Activated T-helper 2 cell treated with anti-CD3 and anti-CD28 coated beads, Interferon-gamma antibody, Interleukin-2, Interleukin-4, amounts not matched to agents 10 μg/mL and 5 μg/mL and 100 μg/mL, durations not matched to agents 14 hours and 24 hours and 36 hours (primary cell): Measurements from ENCODE around the gene APOOL. TPM values are rescaled to one million over a fixed set of nuclear protein-coding genes. Genes with fewer than 3 reads are reported as not detected.
"Not testable (repeated sequence)": the region's sequence is repeated elsewhere in the genome, so short reads cannot be mapped to it uniquely, and the experiment has no call there.

Experiments used
- DNase-seq: peaks from one replicate; pipeline ENCODE4 v3.0.0; 2021; ENCODE audit warnings: low spot score
- H3K27ac Mint-ChIP-seq: one replicate; pipeline ENCODE4 v1.8.0; 2021; ENCODE audit warnings: mixed read lengths
- H3K27me3 Mint-ChIP-seq: one replicate; pipeline ENCODE4 v1.8.0; 2021; ENCODE audit warnings: low read depth, mixed read lengths
- H3K36me3 Mint-ChIP-seq: one replicate; pipeline ENCODE4 v1.8.0; 2021; ENCODE audit warnings: low read depth, mixed read lengths
- H3K4me1 Mint-ChIP-seq: one replicate; pipeline ENCODE4 v1.8.0; 2021; ENCODE audit warnings: low read depth, mixed read lengths
- H3K4me3 Mint-ChIP-seq: one replicate; pipeline ENCODE4 v1.8.0; 2021; ENCODE audit warnings: low read depth, mild to moderate bottlenecking, moderate library complexity, mixed read lengths
- H3K9me3 Mint-ChIP-seq: one replicate; pipeline ENCODE4 v1.8.0; 2021; ENCODE audit warnings: mixed read lengths
- intact Hi-C: fragments of 100-400 bp; cut with micrococcal nuclease; formaldehyde crosslinking; loops from one replicate; pipeline ENCODE4 v1.15.1; 2023
- total RNA-seq: library from RNA; stranded (reverse); gene quantifications from 2 replicates; pipeline ENCODE4 v1.2.3, GENCODE V29; 2022

APOOL gene, protein sequence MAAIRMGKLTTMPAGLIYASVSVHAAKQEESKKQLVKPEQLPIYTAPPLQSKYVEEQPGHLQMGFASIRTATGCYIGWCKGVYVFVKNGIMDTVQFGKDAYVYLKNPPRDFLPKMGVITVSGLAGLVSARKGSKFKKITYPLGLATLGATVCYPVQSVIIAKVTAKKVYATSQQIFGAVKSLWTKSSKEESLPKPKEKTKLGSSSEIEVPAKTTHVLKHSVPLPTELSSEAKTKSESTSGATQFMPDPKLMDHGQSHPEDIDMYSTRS
- total RNA-seq: 19.9 and 20.0 TPM in 2 replicates

DNA sequence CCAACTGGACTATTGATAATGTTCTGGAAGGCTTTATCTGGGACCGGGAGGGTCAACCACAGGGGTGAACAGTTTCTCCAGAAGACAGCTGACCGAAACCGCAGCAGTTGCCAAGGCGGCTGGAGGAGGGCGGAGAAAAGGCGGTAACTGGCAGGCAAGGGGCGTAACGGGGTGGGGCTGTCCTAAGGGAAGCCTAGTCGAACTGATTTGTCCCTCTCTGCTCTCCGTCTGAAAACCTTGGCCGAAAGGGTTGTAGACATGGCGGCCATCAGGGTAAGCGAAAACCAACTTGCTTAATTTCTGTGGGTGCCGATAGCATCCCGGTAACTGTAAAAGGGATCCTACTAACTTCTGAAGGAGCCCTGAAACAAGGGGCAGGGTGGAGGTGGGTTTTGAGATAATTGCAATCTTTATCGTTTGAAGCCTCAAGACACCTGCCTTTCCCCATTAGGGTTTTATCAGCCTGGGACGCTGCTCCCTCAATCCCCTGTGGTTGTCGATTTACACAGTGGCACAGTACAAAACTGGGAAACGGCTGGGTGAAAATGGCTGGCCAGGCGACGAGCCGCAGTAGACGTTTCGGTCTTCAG is at the start of gene APOOL:
TSS of gene APOOL (plus strand) at position 223 of the 590 bp plus-strand sequence. CDS start at position 259, 36 bp downstream.
- Mint-ChIP-seq H3K4me1 (peaks cover 5% of the 10 kb centered on the region), H3K36me3 (no peaks in the 10 kb centered on the region), H3K9me3 (no peaks in the 10 kb centered on the region), H3K27ac (peak within 1 kb of the TSS; percentile 76), H3K4me3 (peak within 1 kb of the TSS; percentile 87), H3K27me3 (no peaks in the 10 kb centered on the region)
- DNase-seq: peak; percentile 75
- intact Hi-C loops: no loop called here

DNA sequence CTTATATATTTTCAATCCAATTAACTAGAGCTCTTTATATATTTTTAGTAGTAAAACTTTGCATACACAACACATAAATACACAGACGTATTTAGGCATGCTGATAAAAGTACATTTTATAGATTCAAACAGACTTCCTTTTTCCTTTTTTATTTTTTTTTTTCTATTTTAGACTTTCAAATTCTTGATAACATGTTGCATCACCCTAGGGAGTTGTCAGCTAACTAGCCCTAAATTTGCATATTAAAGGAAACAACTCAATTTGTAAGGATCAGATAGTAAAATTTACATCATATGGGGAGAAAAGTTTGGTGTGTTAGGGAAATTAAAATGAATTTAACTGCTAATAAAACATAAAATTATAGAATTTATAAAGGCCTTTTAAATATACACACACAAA is 47.4 kb upstream of the APOOL start:
- intact Hi-C loops: no loop called here
- DNase-seq: no peak
- H3K27ac Mint-ChIP-seq: no peak overlapping the region
- H3K27me3 Mint-ChIP-seq: no peaks in the 10 kb centered on the region
- H3K36me3 Mint-ChIP-seq: no peaks in the 10 kb centered on the region
- H3K4me1 Mint-ChIP-seq: no peaks in the 10 kb centered on the region
- no peaks in the 10 kb centered on the region for H3K9me3 Mint-ChIP-seq
- H3K4me3 Mint-ChIP-seq: no peak overlapping the region

DNA sequence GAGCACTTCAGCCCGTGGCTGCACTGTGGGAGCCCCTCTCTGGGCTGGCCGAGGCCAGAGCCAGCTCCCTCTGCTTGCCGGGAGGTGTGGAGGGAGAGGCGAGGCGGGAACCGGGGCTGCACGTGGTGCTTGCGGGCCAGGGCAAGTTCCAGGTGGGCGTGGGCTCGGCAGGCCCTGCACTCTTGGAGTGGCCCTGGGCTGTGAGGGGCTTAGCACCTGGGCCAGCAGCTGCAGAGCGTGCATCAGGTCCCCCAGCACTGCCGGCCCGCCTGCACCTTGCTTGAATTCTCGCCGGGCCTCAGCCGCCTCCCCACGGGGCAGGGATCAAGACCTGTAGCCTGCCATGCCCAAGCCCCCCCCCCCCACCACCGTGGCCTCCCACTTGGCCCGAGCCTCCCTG is 28.9 kb upstream of the APOOL start:
- Mint-ChIP-seq H3K27ac (no peak overlapping the region), H3K36me3 (no peaks in the 10 kb centered on the region), H3K4me1 (no peaks in the 10 kb centered on the region), H3K4me3 (no peak overlapping the region), H3K27me3 (no peaks in the 10 kb centered on the region), H3K9me3 (no peaks in the 10 kb centered on the region)
- DNase-seq: no peak
- intact Hi-C loops: no loop called here

DNA sequence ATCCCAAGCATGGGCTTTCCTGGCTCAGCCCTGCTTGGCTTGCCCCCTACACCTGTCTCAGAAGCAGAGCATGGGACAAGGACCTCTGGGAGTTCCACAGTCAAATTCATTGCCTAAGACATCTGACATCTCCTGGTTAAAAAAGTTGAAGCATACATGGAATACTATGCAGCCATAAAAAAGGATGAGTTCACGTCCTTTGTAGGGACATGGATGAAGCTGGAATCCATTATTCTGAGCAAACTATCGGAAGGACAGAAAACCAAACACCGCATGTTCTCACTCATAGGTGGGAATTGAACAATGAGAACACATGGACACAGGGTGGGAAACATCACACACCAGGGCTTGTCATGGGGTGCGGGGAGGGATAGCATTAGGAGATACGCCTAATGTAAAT is 11.9 kb upstream of the APOOL start:
- H3K4me1 Mint-ChIP-seq, H3K36me3 Mint-ChIP-seq, H3K9me3 Mint-ChIP-seq, DNase-seq, H3K27ac Mint-ChIP-seq, H3K4me3 Mint-ChIP-seq, intact Hi-C loops, H3K27me3 Mint-ChIP-seq: not testable (repeated sequence)

DNA sequence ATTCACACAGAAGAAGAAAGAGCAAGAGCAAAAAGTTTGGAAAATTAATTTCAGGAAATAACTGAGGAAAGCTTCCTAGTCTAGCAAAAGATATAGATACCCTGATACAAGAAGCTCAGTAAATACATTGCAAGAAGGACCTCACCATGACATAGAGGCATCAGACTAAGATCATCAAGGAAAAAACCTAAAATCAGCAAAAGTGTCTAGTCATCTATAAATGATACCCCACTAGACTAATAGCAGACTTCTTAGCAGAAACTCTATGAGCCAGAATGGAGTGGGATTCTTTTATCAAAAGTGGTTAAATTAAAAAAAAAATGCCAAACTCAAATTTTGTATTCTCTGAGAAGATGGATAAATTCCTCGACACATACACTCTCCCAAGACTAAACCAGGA is 10.5 kb upstream of the APOOL start:
- DNase-seq: no peak
- Mint-ChIP-seq H3K36me3 (no peaks in the 10 kb centered on the region), H3K27ac (no peak overlapping the region), H3K27me3 (no peaks in the 10 kb centered on the region), H3K4me1 (no peaks in the 10 kb centered on the region), H3K4me3 (no peak overlapping the region), H3K9me3 (no peaks in the 10 kb centered on the region)
- intact Hi-C loops: no loop called here

DNA sequence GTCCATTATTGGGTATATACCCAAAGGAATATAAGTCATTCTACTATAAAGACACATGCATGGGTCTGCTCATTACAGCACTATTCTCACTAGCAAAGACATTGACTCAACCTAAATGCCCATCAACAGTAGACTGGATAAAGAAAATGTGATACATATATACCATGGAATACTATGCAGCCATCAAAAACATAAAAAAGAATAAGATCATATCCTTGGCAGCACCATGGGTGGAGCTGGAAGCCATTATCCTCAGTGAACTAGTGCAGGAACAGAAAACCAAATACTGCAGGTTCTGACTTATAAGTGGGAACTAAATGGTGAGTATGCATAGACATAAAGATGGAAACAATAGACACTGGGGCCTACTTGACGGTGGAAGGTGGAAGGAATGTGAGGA is 2.3 kb upstream of the APOOL start:
- DNase-seq: no peak
- no peak overlapping the region for H3K27ac Mint-ChIP-seq
- H3K4me3 Mint-ChIP-seq: no peak overlapping the region
- H3K27me3 Mint-ChIP-seq: no peaks in the 10 kb centered on the region
- H3K36me3 Mint-ChIP-seq: no peaks in the 10 kb centered on the region
- no peaks in the 10 kb centered on the region for H3K9me3 Mint-ChIP-seq
- H3K4me1 Mint-ChIP-seq: peaks cover 3% of the 10 kb centered on the region
- intact Hi-C loops: no loop called here

DNA sequence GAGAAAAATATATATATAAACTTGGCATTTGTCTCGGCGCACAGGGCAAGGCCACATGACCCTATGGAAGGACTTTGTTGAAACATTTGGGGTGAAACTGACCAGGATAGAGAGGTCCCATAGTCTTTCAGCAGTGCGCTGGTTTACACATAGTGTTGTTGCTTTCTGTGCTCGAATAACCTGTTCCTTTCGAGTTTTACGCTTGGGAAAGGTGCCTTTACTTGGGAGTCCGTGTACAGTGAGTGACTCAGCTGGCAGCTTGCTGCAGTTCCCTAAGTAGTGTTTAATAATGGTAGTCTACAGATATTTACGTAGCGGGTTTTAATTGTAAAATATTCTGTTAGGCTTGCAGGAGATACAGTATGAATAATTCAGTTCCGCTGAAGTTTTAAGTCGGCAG is 578 bp downstream of the APOOL start:
- Mint-ChIP-seq H3K4me3 (peak overlapping the region; percentile 87), H3K36me3 (no peaks in the 10 kb centered on the region), H3K9me3 (no peaks in the 10 kb centered on the region), H3K27me3 (no peaks in the 10 kb centered on the region), H3K27ac (peak overlapping the region; percentile 76), H3K4me1 (peaks cover 6% of the 10 kb centered on the region)
- intact Hi-C loops: no loop called here
- no peak for DNase-seq

DNA sequence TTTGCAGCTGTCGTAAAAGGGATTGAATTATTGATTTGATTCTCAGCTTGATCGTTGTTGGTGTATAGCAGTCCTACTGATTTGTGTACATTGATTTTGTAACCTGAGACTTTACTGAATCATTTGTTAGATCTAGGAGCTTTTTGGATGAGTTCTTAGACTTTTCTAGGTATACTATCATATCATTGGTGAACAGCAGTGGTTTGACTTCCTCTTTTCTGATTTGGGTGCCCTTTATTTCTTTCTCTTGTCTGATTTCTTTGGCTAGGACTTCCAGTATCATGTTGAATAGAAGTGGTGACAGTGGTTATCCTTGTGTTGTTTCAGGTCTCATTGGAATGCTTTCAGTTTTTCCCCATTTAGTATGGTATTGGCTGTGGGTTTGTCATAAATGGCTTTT is 8.4 kb downstream of the APOOL start:
- DNase-seq: no peak
- intact Hi-C loops: no loop called here
- Mint-ChIP-seq H3K9me3 (peaks cover 26% of the 10 kb centered on the region), H3K27me3 (no peaks in the 10 kb centered on the region), H3K27ac (no peak overlapping the region), H3K36me3 (peaks cover 16% of the 10 kb centered on the region), H3K4me3 (no peak overlapping the region), H3K4me1 (peaks cover 5% of the 10 kb centered on the region)

DNA sequence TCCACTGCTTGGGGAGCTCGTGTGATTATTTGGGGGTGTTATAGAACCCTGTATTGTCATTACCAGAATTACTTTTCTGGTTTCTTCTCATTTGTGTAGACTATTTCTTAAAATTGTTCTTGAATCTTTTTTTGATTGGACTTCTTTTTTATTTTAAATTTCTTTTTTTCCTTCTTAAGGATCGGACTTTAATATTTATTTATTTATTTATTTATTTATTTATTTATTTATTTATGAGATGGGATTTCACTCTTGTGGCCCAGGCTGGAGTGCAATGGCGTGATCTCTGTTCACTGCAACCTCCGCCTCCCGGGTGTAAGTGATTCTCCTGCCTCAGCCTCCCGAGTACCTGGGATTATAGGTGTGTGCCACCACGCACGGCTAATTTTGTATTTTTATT is 11.7 kb downstream of the APOOL start:
- H3K4me3 Mint-ChIP-seq, DNase-seq, H3K4me1 Mint-ChIP-seq, H3K27me3 Mint-ChIP-seq, intact Hi-C loops, H3K27ac Mint-ChIP-seq: not testable (repeated sequence)
- Mint-ChIP-seq H3K36me3 (peaks cover 40% of the 10 kb centered on the region), H3K9me3 (peaks cover 33% of the 10 kb centered on the region)

DNA sequence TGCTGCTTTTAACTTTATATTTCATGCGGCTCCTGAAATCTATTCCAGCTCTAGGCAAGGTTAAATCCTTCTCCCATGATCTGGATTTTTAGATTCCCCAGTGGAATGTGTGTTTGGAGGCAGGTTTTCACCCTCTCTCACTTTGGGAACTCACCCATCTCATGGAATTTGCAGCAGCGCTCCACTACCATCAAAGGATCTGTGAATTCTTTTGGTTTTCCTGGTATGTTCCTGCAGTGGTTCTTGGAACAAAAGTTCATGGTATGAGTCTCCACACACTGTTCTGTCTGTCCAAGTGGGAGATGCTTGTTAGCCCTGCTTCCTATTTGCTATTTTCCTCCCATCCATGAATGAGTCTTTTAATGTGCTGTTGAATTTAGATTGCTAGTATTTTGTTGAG is 14.0 kb downstream of the APOOL start:
- intact Hi-C loops: no loop called here
- Mint-ChIP-seq H3K36me3 (peaks cover 31% of the 10 kb centered on the region), H3K9me3 (peaks cover 19% of the 10 kb centered on the region), H3K4me1 (no peaks in the 10 kb centered on the region), H3K27me3 (no peaks in the 10 kb centered on the region), H3K4me3 (no peak overlapping the region), H3K27ac (no peak overlapping the region)
- no peak for DNase-seq

DNA sequence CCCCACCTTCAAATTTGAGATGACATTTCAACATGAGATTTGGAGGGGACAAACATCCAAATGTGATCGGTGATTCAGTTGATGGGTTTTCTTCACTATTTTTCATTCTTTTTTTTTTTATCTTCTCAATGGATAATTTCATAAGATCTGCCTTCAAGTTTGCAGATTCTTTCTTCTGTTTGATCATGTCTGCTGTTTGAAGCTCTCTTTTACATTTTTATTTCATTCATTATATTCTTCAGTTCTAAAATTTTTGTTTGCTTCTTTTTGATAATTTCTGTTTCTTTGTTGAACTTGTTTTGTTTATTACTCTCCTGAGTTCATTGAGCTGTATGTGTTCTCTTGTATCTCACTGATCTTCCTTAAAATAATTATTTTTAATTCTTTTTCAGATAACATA is 14.8 kb downstream of the APOOL start:
- no peak overlapping the region for H3K4me3 Mint-ChIP-seq
- H3K36me3 Mint-ChIP-seq: peaks cover 31% of the 10 kb centered on the region
- no peak for DNase-seq
- H3K9me3 Mint-ChIP-seq: peaks cover 13% of the 10 kb centered on the region
- intact Hi-C loops: no loop called here
- no peaks in the 10 kb centered on the region for H3K4me1 Mint-ChIP-seq
- no peaks in the 10 kb centered on the region for H3K27me3 Mint-ChIP-seq
- H3K27ac Mint-ChIP-seq: no peak overlapping the region

DNA sequence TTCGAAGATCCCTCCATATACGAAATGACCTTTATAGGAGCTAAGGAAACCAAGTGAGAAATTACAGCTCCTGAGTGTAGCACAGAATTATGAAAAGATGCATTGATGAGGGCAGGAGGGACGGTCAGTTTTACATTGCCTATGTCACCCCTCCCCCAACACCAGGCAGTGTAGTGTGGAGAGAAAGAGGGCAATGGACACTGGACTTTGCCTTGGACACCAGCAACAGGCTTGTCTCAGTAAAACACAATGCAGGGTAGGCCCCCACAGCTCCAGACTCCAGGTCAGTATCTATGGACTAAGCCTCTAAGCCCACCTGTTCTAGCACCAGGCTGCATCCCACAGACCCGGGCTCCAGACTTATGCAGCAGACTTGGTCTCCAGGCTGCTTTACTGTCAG is 16.5 kb downstream of the APOOL start:
- Mint-ChIP-seq H3K4me3 (no peak overlapping the region), H3K27me3 (no peaks in the 10 kb centered on the region), H3K4me1 (no peaks in the 10 kb centered on the region), H3K27ac (no peak overlapping the region), H3K36me3 (peaks cover 31% of the 10 kb centered on the region), H3K9me3 (peaks cover 13% of the 10 kb centered on the region)
- intact Hi-C loops: no loop called here
- DNase-seq: no peak

DNA sequence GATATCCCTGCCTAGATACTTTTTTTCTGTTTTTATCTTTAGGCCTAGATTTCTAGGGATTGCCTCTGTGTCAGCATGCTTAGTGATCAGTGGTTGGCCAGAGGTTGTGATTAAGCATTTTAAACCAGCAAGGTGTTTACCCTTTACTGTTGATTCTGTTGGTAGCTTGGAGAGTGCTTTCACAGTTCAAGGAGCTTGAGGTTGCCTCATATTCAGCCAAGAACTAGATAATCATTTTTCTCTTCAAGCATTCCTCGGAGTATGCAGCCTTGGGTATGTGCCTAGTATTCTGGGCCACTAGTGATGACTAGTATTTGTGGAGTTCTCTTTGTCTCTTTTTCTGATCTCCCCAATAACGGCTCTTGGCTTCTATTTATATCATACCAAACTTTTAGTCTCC is 20.4 kb downstream of the APOOL start:
- H3K4me3 Mint-ChIP-seq: no peak overlapping the region
- intact Hi-C loops: no loop called here
- peaks cover under 1% of the 10 kb centered on the region for H3K9me3 Mint-ChIP-seq
- no peak overlapping the region for H3K27ac Mint-ChIP-seq
- H3K36me3 Mint-ChIP-seq: peaks cover 9% of the 10 kb centered on the region
- H3K4me1 Mint-ChIP-seq: no peaks in the 10 kb centered on the region
- DNase-seq: no peak
- H3K27me3 Mint-ChIP-seq: no peaks in the 10 kb centered on the region
